A172 (cell line): ENCODE data around the gene APOBEC3G. TPM values are rescaled to one million over a fixed set of nuclear protein-coding genes. Genes with fewer than 3 reads are reported as not detected.
A peak's percentile ranks its signal among the peaks of the same experiment; 100 is the strongest.

Source experiments
- DNase-seq: peaks from one replicate; pipeline ENCODE4 v3.0.0-alpha.2; 2015; ENCODE audit warnings: low spot score
- total RNA-seq: library from RNA; depleted of rRNA; stranded (reverse); fragments of >200 nt; shearing (Covaris generic); gene quantifications from 2 replicates; pipeline ENCODE4 v1.2.3, GENCODE V29; 2014; rRNA removed

APOBEC3G gene
- total RNA-seq, 1 experiment from 2014 or later: 23.3 TPM

DNA sequence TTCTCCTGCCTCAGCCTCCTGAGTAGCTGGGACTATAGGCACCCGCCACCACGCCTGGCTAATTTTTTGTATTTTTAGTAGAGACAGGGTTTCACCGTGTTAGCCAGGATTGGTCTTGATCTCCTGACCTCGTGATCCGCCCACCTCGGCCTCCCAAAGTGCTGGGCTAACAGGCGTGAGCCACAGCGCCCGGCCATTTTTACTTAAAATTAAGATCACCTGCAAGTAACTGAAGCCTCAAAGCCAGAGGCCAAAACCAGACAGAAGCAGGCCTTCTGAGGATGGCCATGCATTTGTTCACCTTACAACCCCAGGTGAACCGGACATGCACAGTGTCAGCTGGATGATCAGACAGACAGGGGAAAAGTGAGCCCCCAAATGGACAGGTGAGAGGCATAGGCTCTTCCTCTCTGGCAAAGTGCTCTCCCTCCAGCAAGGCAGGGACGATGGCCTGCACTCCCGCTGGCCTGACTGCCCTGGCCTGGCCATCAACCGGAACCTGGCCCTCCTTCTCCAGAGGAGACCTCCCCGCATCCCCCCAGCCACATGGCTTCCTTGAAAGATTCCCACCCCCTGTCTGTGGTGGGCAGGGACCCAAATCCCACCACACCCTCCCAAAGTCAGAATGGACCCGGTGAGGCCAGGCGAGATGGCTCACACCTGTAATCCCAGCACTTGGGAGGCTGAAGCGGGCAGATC, 45.8 kb downstream of the APOBEC3G start:
- DNase-seq: no peak

DNA sequence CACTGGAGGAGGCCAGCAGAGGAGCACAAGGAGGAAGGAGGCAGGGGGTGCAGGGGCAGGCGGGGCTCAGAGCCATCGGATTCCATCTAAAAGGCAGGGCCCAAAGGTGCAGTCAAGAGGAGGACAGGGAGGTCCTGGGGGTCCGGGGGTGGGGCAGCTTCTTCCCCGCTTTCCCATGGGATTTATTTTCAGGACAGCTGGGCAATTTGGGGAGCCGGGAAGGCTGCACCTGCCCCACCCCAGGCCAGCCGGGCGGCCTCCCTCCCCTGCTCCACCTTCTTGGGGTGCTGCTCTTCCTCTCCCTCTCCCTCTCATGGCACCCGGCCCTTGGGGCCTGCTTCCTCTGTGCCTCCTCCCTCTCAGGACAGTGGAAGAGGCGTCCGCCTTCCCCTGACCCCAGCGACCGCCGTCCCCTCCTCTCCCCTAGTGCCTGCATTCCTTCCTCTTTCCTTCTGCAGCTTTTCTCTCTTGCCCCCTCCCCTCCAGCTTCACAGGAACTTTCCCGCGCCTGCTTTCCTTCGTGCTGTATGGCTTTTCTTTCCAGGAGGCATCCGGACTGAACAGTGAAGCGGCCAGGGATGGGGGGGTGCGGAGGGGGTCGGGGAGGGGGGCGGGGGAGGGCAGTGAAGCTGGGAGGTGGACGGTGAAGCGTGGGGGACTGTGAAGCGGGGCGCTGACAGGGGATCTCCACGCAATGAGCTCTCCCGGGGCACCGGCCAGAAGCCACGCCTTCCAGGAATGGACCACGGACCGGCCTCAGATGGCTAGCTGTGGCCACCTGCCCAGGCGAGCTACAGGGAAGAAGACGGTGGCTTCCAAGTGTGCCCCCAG, 46.9 kb downstream of the APOBEC3G start:
- DNase-seq: no peak

DNA sequence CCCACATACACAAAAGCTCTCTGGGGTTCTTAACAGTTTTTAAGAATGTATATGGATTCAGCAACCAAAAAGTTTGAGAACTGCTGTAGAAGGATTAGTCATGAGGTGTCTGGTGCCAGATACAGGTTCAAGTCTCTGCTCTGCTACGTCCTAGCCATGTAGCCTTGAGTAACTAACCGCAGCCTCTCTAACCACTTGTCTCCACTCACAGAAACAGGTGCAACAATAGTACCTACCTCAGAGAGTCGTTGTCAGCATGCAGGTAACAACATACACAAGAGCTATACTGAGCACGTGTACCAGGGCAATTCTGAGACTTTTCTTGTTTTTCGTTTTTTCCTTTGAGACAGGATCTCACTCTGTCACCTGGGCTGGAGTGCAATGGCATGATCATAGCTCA, 48.5 kb downstream of the APOBEC3G start:
- DNase-seq: no peak

DNA sequence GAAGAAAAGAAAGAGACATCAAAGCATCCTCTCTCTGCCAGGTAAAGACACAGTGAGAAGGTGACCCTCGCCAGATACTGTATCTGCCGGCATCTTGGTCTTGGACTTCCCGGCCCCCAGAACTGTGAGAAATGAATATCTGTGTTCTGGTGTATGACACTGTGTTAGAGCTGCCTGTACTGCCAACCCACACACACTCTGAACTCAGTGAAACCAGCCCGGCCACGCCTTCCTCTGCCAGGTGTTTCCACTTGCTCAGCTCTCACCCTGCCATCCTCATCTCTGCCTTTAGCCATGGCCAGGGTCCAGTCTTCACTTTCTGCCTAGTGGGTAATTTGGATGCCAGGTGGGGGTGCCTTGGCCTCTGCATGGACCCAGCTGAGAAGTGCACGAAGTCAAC, 51.4 kb downstream of the APOBEC3G start:
- no peak for DNase-seq

DNA sequence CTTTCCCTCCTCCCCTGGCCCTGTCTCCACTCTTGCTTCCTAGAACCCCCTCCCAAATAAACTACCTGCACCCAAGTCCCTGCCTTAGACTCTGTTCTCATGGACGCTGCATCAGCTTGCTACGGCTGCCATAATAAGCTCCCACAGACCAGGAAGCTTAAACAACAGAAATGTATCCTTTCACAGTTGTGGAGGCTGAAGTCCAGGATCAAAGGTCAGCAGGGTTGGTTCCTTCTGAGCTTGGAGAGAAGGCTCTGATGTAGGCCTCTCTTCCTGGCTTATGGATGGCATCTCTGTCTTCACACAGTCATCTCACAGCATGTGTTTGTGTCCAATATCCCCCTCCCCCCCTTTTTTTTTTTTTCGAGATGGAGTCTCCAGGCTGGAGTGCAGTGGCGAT, 52.0 kb downstream of the APOBEC3G start:
- DNase-seq: no peak

DNA sequence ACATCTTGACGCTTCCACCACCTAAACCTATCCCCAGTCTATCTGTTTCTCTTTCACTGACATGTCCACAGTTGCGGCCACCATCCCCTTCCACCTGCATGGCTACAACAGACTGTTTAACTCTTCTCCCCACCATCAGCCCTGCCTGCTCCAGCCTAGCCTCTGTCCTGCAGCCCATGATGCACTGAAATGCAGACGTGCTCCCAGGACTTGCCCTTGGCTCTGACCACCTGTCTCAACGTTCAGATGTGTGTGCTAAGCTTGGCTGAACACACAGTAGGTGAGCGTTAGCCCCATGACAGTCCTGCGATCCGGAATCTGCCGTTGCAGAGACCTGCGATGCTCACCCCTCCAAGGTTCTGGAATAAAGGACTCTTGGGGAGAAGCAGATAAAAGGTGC, 52.7 kb downstream of the APOBEC3G start:
- DNase-seq: no peak

DNA sequence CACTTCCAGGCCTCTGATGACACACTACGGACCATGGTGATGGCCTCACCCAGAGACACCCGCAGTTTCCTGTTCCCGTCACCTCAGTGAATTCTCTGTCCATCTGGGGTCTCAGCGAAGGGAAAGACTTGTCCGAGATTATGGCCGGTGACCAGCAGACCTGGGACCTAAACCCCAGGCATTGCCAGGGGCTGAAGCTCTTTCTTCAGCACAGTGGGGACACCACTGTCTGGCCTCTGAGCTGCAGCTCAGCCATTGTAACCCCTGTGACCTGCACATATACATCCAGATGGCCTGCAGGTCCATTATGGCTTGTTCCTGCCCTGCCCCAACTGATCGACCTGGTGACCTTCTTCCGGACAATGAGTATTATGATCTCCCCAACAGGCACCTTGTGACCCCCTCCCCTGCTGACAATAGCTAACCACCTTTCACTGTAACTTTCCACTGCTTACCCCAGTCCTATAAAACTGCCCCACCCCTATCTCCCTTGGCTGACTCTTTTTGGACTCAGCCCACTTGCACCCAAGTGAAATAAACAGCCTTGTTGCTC, 53.2 kb downstream of the APOBEC3G start:
- DNase-seq: no peak

DNA sequence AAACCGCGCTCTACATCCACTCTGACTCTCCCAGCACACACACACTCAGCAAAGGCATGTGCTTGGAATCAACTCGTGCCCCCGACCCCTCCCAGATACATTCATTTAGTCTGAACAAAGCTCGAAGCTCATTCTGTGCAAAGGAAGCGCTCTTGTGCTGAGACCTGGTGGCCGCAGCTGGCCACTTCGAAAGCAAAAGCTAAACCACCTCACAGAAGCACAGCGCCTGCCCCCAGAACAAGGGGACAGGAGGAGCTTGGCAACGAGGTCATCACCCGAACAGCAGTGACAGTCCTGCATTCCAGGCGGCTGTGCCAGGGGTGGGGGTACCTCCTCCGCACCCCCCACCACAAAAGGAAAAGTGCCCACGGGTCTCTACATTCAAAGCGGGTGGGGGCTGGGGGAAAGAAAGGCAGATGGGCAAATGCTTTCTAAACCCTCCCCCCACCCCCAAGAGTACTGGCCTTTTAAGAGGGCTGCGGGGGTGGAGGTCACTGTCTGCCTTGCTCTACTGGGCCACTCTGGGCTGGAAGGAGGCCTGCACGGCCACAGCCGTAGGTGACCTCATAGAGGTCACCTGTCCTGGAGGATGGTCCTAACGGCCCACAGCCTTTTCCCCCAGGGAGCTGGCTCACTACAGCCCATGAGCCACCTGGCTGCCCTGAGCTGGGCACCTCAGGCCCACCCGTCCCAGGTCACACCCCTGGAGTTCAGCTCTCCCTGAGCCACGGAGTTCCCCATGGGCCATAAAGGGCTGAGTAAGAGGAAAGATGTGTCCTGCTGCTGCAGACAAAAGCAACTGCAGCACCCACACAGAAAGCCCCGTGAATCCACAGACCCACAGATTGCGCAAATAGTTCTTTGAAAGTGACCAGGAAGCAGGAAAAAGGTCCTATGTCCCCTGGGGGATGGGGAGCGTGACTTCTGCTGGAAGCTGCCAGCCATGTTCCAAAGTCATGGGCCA, 54.1 kb downstream of the APOBEC3G start:
- no peak for DNase-seq

DNA sequence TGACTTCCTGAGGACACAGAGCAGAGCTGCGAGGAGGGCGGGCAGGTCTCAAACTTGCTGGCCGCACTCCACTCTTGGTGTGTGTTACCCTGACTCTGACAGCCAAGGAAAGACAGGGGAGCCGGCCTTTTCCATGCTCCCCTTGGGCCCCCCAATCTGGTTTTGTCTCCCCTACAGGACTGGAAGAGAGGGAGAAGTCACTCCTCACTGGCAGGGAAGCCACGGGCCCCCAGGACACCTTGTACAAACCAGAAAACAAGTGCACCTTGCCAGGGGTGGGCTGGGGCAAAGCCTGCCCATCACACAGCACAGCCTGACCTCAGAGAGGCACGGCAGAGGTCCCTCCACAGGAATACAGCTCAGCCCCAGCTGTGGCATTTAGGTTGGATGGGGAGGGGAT, 55.2 kb downstream of the APOBEC3G start:
- DNase-seq: no peak

DNA sequence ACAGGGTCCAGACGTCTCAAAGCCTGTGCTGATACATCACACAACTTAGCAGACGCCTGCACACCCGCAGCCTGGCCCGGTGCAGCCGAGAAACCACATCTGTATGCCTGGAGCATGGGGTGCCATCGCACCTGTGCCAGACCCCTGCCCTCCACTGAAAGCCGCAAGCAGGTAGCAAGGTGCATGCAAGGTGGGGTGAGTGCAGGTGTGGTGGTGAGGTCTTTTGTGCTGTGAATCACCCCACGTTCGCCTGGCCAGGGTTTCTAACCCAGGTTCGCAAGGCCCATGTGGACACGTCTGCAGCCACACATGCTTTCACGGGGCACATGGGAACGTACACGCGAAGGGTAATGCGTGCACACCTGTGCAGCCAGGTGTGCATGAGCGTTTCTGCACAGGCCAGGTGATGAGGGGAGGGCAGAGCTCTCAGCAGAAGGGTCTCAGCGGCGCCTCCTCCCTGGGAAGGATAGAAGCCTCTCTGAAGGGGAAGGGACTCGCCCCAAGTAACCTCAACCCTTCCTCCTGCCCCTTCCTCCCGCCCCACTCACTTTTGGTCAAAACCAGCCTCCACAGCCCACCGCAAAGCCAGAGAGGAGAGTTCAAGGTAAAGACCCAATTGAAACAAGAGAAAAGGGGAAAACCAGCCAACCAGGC, 55.9 kb downstream of the APOBEC3G start:
- DNase-seq: no peak

DNA sequence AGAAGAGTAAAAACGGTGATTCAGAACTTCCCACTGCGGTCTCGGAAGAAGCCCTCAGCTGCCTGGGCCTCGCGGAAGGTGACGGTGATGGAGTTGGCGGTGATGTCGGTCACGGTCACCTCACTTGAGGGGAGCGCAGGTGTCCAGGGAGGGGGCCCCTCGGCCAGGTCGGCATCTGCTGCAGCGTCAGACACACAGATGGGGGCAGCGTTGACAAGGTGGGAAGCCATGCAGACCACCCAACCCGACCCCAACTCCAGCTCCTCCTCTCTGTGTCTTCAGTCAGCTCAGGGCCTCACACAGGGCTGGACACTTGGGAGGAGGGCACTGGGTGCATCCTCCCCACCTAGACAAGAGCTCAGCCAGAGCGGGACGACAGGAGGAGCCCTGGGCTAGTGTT, 56.8 kb downstream of the APOBEC3G start:
- DNase-seq: no peak

DNA sequence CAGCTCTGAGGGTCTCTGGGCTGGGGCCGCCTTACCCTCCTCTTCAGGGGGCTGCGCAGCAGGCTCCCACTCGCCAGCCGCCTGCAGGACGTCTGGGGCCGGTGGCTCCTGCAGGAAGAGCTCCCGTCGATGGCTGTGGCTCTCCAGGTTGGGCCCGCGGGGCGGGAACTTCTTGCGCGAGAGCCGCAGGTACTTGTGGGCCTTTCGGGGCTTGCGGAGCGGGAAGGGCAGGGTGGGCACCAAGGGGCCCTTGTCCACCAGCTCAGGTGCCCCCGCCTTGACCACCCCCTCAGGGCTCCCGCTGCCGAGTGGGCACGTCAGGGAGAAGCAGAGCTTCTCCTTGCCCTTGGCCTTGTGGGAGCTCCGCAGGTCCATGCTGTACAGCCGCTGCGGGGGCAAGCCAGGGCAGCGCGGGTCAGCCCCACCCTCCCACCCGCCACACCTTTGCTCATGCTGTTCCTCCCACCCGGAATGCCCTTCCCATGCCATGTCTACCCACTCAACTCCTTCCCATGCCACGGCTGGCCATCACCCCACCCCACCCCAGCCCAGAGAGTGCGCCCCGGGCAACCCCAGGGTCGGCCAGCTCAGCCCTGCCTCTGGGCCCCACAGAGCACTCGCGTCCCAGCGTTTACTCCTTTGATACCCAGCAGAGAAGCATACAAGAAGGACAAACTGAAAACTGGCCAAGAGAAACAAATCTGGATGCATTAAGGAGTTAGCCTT, 57.5 kb downstream of the APOBEC3G start:
- no peak for DNase-seq

DNA sequence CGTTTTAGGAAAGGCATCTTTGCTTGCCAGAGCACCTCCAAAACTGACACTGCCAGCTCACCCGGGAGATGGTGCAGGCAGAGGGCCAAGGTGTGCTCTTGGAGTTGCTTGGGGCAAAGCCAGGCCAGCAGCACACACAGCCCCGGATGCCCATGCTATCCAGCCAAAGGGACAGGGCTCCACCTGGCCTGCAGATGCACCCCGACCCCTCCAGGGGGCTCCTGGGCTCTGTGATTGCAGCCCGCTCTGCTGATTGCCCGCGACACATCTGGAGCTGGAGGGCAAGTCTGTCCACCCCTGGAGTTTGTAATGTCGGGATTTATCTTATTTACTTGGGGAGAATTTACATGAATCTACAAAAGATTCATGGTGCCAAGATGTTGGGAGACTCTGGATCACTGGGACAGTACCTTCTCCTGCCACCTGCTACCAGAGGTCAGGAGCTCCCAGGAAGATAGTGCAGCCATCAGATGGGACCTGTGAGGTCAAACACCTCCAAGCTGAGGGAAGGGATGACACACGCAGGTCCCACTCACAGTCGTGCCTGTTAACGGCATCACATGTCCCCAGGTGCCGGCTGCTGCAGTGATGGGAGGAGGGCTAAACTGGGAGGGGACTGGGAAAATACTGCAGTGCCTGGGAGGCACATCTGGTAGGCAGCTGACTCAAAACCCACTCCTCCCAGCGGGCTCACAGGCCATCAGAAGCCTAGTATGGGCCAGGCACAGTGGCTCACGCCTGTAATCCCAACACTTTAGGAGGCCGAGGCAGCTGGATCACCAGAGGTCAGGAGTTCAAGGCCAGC, 58.2 kb downstream of the APOBEC3G start:
- peak; percentile 29 for DNase-seq

DNA sequence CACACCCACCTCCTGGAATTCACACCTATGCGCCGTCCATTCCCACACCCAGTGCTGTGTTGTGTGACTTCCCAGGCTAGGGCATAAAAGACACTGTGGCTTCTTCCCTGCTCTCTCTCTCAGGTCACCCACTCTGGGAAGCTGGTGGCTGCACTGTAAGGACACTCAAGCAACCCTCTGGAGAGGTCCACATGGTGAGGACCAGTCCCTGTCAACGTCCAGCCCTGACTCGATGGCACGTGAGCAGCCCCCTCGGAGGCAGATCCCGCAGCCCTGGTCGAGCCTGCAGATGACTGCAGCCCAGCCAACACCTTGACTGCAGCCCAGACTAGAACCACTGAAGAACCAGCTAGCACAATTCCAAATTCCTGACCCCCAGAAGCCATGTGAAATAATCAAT, 59.2 kb downstream of the APOBEC3G start:
- DNase-seq: no peak

Other genes starting within 250 kb of the APOBEC3G start
- 1.9 and 2.7 TPM in 2 replicates for gene NPTXR, start 233.2 kb upstream of the APOBEC3G start, total RNA-seq
- gene CBX6, start 205.1 kb upstream of the APOBEC3G start, total RNA-seq: 20.1 and 20.9 TPM in 2 replicates
- gene APOBEC3A, start 119.7 kb upstream of the APOBEC3G start, total RNA-seq: not detected in 2 replicates
- gene APOBEC3B, start 94.9 kb upstream of the APOBEC3G start, total RNA-seq: 4.9 and 8.7 TPM in 2 replicates
- gene APOBEC3C, start 63.0 kb upstream of the APOBEC3G start, total RNA-seq: 6.4 and 8.2 TPM in 2 replicates
- gene APOBEC3D, start 56.1 kb upstream of the APOBEC3G start, total RNA-seq: 0.10 and 1.9 TPM in 2 replicates
- 2.8 and 6.3 TPM in 2 replicates for gene APOBEC3F, start 36.4 kb upstream of the APOBEC3G start, total RNA-seq
- gene APOBEC3H, start 20.0 kb downstream of the APOBEC3G start, total RNA-seq: 0.50 and 0.81 TPM in 2 replicates
- gene CBX7, start 75.4 kb downstream of the APOBEC3G start, total RNA-seq: 0.74 and 3.3 TPM in 2 replicates
- 9.8 and 13.4 TPM in 2 replicates for gene PDGFB, start 167.7 kb downstream of the APOBEC3G start, total RNA-seq
- 867 and 969 TPM in 2 replicates for gene RPL3, start 242.3 kb downstream of the APOBEC3G start, total RNA-seq